NCI-H2081 (cell line): ENCODE data around the gene CLRN1.

Experiments used
- DNase-seq, 2 experiments: peaks; one replicate each; lab custom pipeline; 2025; lab: John Stamatoyannopoulos, UW

CLRN1 gene

DNA sequence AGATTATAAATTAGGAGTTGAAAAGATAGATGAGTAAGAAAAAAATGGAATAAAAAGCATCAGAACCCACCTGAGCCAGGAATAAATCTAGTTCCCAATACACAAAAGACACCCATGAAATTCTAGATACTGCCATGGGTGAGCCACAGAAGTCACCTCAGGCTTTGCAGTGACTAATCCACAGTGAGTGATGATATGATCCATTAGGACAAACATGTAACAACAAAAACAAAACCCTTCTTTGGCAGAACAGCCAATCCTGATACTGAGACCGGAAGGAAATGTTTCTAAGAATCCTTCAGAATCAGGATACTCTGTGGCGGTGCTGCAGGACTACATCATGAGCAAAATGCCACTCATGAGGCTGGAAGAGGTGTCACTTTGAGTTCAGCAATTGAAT is 52.3 kb downstream of the CLRN1 start:
- no peak for DNase-seq

DNA sequence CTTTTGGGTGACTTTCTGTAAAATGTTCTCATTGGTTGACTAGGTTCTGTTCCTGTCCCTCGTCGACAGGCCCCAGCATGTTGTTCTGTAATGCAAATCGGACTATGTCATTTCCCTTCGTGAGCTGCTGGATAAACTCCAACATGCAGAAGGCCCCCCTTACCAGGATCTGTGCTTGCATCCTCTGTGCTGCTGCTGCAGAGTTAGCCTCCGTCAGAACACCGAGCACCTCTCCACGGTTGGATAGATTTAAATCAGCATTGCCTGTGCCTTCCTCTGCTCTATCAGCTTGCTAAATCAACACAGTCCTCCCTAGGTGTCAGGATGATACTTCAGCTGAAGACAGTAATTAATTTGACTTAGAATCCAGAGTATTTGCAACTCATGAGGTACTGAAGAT is 54.6 kb downstream of the CLRN1 start:
- DNase-seq: no peak

- DNase-seq: peak in 1 of 2 experiments; percentile 36
Measured at GRCh38 chr3:150913133-150913922, 59.2 kb downstream of the CLRN1 start.

- DNase-seq: no peak
Measured at GRCh38 chr3:150912501-150912900, 60.0 kb downstream of the CLRN1 start.

DNA sequence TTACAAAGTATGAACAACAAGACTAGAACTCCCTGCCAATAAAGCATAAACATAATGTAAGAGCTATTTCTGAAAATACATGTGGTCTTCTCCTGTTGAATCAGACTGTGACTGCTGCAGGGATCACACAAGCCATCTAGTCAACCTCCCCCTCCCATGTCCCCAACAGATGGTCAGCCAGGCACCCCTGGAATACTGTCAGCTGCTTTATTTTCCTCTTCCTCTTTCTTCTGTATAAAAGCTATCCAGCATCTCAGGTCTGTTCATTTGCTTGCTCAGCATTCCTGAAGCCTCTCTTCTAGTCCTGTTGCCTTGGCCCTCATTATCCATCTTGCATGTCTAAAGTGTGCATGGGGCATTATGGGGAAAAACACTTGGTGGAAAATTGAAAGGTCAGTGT is 60.8 kb downstream of the CLRN1 start:
- no peak for DNase-seq

DNA sequence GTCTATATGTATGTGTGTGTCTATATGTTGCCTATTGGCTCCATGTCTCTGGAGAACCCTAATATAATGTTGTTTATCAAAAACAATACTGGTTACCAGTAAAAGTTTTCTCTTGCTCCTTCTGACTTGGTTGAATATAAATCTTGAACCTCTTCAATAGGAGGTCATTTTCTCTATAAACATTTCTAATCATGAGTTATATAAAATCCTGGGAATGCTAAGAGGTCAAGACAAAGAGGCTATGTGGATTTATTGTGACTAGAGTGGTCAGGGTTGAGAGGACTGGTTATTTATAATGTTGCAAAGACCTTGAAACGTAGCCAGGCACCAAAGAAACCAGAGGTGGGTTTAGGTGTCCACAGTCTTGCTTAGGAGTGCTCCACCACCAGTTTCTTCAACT is 66.1 kb downstream of the CLRN1 start:
- DNase-seq: no peak

GRCh38 chr3:150905746-150906145 is 66.8 kb downstream of the CLRN1 start:
- no peak for DNase-seq

DNA sequence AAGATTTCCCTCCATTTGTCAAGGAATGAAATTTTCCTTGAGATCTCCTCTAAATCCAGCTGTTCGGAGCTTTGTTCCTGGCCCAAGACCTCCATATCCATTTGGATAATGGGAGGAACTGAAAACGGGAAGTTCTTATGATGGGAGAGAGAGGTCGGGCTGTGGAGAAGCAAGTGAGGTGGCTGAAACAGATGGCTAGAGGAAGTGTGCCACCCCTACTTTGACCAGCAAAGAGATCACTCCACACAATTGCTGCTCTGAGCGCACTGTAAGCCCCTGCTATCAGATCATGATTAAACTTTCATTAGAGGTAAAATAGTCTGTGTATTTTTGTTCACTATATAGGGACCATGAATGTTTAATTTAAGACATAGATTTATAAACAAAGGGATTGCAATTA is 67.2 kb downstream of the CLRN1 start, which contains the start of gene MINDY4B:
MINDY4B (minus strand) TSS at position 101 of the 400 bp plus-strand sequence; CDS start at position 101, 0 bp downstream.
- DNase-seq: no peak

GRCh38 chr3:150902988-150903387 is 69.5 kb downstream of the CLRN1 start:
- DNase-seq: no peak

DNA sequence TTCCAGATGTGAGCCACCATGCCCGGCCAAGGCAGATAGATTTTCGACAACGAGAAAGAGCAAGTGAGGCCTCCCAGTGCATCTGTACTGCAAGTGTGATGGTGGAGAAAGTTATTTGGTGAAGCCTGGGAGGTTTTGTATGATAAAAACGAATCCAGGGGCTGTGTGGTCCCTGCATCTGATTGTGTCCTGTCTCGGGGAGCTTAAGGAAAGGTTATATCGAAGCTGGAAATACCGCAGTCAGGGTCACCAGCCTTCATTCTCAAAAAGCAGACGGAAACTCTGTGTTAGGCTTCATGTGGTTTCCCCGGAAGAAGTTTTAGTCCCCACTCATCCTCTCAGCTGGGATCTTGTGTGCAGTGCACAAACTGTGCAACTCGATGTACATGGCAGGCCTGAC is 70.7 kb downstream of the CLRN1 start:
- no peak for DNase-seq

- no peak for DNase-seq
Measured at GRCh38 chr3:150899141-150899540, 73.4 kb downstream of the CLRN1 start.

GRCh38 chr3:150898046-150898754 is 74.3 kb downstream of the CLRN1 start:
- DNase-seq: no peak

GRCh38 chr3:150897592-150897991 is 74.9 kb downstream of the CLRN1 start:
- DNase-seq: no peak

- no peak for DNase-seq
Measured at GRCh38 chr3:150890831-150891230, 81.7 kb downstream of the CLRN1 start.

DNA sequence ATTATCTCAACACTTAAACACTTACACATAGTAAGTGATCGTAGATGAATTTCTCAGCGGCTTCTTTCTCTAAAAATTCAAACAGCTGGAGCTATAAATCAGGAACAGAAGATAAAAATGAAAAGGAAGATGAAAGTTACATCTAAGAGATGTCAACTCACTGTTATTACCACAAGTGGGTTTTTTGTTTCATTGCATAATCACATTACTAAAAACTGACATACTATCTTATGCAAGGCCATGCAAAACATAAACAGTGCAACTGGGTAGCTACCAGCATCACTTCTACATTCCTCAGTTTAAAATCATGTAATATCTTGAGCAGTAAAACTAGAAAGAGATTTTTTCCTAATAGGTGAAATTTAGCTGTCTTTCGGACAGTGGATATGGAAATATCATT is 82.2 kb downstream of the CLRN1 start:
- no peak for DNase-seq

- no peak for DNase-seq
Measured at GRCh38 chr3:150889106-150889505, 83.4 kb downstream of the CLRN1 start.

- DNase-seq: no peak
Measured at GRCh38 chr3:150887031-150887430, 85.5 kb downstream of the CLRN1 start.

- no peak for DNase-seq
Measured at GRCh38 chr3:150885535-150885934, 87.0 kb downstream of the CLRN1 start.

- no peak for DNase-seq
Measured at GRCh38 chr3:150878996-150879575, 93.4 kb downstream of the CLRN1 start.

- DNase-seq: no peak
Measured at GRCh38 chr3:150878290-150878689, 94.2 kb downstream of the CLRN1 start.

GRCh38 chr3:150877303-150877702 is 95.2 kb downstream of the CLRN1 start:
- DNase-seq: no peak

GRCh38 chr3:150876611-150877265 is 95.8 kb downstream of the CLRN1 start:
- no peak for DNase-seq
